Liver (tissue), 3 donors: ENCODE results near the gene HOXB3.

Experiments
- EGR1 ChIP-seq, 2 donors: IDR thresholded peaks; 2 replicates each; pipeline ENCODE4 v1.6.1; 2016 to 2018; ENCODE audit warnings: antibody characterized with exemption in 2 of 2, low read depth in 2 of 2
- JUND ChIP-seq, 2 donors: IDR thresholded peaks; 2 replicates each; pipeline ENCODE4 v1.6.1; 2016; ENCODE audit warnings: antibody characterized with exemption in 2 of 2
- RAD21 ChIP-seq, 2 donors: IDR thresholded peaks; 2 replicates each; pipeline ENCODE4 v1.6.1; 2016; ENCODE audit warnings: antibody characterized with exemption in 2 of 2, mild to moderate bottlenecking in 2 of 2
- TF ChIP-seq, protein P1 (sequence below): fragments of 150-350 bp; IDR thresholded peaks from 2 replicates; pipeline ENCODE4 v1.5.1; 2017; ENCODE audit warnings: improper control_type of control experiment, low read depth, low read length; ENCODE audit not compliant: missing input control
- donor health status: healthy.
- donor health status: healthy.

DNA sequence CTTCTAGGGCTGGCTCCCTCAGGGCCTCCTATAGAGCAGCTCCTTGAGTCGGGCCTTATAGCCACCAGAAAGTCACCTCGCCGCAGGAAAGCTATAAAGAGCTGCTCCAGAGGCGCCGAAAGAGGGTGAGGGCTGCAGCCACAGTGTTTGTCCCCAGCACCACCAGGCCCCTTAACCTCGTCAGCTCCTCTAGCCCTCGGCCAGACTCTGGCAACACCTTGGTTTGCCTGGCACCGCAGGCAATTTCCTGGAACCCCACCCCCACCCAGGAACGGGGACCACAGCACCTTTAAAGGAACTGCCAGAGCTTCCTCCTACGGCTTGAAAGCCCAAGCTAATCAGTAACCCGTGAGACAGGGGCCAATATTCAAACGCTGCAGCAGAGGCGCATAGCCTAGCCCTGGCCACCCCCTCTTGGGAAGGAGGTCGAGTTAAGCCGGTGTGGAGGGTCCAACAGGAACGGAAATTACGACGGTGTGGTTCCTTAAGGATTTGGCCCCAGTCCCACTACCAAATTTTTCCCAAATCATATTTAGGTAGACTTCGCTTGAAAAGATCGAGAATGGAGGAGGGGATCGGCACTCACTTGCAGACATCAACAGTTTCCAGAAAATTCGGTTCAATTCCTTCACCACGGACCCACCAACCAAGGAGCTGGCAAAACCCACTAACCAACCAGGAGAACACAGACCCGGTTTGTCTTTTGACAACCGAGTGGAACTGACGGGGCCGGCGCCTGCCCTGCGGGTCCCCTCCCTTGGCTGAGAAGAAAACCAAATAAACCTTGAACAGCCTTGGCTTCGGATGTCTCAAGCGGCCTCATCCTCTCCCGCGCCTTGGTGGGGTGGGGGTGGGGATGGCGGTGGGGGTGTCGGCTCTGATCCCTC is 11.7 kb upstream of the HOXB3 start:
- TF ChIP-seq RAD21 (IDR thresholded peaks at IDR 0.05) (no peak), JUND (IDR thresholded peaks at IDR 0.05) (no peak), EGR1 (IDR thresholded peaks at IDR 0.05; ENCODE audit: low read depth in 2 of 2) (no peak)
- TF ChIP-seq, protein P1, sequence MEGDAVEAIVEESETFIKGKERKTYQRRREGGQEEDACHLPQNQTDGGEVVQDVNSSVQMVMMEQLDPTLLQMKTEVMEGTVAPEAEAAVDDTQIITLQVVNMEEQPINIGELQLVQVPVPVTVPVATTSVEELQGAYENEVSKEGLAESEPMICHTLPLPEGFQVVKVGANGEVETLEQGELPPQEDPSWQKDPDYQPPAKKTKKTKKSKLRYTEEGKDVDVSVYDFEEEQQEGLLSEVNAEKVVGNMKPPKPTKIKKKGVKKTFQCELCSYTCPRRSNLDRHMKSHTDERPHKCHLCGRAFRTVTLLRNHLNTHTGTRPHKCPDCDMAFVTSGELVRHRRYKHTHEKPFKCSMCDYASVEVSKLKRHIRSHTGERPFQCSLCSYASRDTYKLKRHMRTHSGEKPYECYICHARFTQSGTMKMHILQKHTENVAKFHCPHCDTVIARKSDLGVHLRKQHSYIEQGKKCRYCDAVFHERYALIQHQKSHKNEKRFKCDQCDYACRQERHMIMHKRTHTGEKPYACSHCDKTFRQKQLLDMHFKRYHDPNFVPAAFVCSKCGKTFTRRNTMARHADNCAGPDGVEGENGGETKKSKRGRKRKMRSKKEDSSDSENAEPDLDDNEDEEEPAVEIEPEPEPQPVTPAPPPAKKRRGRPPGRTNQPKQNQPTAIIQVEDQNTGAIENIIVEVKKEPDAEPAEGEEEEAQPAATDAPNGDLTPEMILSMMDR, result no peak
